CD4-positive, alpha-beta T cell treated with Interferon gamma for 1 hour (primary cell): ENCODE measurements around the gene NUP153.

Experiments used
- DNase-seq: peaks from one replicate; pipeline ENCODE4 v3.0.0-alpha.2; 2020

The NUP153 gene

DNA sequence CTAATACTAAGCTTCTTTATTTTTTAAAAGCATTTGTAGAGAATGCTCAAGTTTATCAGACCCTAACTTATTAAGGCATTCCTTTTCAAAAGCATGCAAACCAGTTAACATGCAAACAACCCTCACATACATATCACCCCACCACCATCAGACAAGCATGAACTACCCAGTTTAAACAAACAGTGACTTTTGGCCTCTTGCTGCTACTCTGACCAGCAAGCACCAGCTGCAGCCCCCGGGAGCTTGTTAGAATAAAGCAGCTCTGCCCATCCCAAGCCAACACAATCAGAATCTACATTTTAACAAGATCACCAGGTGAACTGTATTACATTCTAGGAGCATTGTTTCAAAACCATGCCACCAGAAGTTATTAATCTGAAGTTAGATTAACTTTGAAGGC is 5.9 kb upstream of the NUP153 start:
- no peak for DNase-seq

DNA sequence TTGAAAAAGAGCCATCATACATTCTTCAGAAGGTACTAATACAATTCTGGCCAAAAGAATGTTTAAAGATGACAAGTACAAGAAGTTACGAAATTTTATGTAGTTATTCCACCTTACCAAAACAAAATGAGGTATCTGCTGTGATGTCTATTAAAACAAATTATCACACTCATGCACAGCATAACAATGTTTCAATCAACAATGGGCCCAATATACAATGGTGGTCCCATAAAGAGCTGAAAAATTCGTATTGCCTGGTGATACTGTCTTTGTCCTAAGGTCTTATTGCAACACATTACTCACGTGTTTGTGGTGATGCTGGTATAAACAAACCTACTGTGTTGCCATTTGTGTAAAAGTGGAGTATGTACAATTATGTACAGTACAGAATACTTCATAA is 3.6 kb upstream of the NUP153 start:
- no peak for DNase-seq

DNA sequence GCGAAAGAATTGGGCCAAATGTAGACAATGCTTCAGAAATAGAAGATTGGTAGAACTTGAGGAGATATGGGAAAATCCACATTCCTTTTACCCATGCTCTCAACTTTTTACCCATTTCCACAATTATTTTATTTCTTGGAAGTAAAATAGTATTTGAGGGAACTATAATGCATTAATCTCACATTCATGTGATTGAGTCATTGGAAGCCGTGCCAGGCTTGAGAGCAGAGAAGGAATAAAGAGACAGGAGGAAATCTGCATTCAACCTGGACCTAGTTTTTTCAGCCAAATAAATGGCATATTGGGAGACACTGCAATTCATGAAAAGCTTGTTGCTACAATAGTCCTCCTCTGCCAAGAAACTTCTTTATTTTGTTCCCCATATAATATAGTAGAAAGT is 2.8 kb upstream of the NUP153 start:
- DNase-seq, result no peak

DNA sequence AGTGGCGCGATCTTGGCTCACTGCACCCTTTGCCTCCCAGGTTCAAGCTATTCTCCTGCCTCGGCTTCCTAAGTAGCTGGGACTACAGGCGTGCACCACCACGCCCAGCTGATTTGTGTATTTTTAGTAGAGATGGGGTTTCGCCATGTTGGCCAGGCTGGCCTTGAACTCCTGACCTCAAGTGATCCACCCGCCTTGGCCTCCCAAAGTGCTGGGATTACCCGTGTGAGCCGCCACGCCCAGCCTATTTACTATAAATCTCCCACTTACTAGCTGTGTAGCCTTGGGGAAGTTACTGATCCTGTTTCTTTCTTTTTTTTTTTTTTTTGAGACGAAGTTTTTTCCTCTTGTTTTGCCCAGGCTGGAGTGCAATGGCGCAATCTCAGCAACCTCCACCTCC is 1.3 kb upstream of the NUP153 start:
- DNase-seq, result peak; percentile 28

DNA sequence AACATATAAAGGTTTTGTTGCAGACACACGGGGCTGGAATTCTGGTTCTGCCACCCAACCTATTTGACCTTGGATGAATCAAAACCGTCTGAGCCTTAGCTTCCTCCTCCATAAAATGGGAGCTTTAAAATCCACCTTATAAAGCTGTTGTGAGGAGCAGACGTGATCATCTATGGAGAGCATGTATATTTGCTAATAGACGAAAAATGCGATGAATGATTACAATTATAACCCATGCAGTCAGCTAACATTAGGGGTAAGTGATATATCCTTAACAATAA is 586 bp upstream of the NUP153 start:
- no peak for DNase-seq

DNA sequence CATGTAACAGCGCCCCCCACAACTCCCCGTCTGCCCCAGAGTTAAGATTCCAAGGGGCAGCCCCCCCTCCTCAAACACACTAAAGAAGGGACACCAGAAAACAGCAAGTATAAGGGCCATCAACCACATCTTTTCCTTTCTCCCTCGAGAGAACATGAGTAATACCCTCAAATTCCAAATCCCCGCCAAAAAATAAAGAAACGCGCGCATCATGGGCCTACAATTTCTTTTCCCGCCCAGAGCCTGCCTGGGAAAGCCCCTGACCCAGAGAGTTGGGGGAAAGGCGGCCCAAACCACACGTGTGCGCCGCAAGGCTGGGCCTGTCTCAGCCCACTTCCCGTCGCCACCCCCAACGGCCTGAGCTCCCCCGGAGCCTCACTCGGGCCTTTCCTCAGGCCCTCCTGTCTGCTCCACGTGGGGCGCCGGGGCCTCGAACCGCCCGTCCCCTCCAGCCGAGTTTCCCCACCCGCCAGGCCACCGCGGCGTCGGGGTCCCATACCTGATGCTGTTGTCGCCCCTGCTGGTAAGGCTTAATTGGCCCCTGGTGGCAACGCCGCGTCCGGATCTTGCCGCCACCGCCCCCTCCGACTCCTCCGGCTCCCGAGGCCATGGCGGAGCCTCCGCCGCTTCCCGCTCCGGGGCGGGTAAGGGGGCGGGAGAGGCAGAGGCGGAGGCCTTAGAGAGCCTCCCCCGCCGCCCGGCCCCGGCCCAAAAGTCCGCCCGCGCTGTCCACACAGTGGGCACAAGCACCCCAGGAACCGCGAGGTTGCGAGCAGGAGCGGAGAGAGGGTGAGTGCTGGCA is 746 bp downstream of the NUP153 start:
- DNase-seq, result peak; percentile 90

DNA sequence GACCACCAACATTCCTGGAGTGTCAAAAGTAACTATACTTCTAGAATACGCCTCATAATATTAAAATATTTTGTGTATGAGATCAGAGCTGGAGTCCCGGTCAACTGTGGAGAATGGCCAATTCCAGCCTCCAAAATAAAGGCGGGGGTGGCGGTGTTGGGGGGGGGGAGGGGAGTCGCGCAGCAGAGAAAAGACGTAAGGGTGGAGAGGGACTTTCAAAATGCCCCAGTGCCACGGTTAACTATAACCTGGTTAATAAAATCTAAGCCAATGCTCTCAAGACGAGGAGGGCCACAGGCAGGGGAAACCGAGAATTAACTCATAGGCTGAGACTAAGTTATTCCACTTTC is 1.3 kb downstream of the NUP153 start:
- no peak for DNase-seq

DNA sequence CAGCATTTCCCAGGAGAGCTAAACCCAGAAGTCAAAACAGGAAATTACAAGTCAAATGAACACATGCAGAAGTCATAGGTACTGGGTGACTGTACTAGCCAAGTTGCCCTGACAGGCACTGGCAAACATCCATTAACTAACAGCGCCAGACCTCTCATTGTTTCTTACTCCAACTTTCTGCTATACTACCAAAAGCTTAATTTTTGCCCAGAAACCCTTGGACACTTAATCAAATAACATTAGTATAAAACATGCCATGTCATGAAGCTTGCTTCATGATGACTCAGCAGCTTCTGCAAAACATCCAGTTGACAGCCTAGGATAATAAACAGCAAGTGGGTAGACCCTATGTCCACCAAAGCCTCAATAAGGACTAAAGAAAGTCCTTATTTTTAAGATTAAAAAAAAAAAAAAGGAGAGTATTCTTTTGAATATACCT is 3.5 kb downstream of the NUP153 start:
- DNase-seq, result peak; percentile 28

DNA sequence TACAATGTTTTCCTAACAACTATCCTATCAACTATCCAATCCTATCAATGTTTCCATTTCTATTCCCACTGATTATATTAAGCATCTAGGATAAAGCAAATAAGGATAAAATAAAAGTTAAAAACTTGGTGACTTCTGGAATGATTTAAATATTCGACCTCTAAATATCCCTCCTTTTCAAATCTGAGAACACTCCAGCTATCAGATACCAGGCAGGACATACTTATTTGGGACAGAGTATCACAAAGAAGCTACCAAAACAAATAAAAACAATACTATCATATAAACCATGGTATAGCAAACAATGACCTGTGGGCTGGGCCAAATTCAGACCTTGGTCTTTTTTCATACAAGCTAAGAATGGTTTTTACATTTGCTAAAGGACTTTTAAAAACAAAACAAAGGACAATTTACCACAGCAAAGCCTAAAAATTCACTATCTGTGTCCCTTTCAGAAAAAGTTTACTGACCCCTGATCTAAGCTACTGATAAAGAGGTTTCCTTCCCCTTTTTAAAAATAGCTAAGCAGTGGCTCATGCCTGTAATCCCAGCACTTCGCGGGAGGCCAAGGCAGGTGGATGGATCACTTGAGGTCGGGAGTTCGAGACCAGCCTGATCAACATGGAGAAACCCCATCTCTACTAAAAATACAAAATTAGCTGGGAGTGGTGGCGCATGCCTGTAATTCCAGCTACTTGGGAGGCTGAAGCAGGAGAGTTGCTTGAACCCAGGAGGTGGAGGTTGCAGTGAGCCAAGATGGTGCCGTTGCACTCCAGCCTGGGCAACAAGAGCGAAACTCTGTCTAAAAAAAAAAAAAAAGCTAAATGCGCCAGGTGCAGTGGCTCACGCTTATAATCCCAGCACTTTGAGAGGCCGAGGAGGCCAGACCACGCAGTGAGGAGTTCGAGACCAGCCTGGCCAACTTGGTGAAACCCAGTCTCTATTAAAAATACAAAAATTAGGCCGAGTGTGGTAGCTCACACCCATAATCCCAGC is 6.0 kb downstream of the NUP153 start:
- no peak for DNase-seq

DNA sequence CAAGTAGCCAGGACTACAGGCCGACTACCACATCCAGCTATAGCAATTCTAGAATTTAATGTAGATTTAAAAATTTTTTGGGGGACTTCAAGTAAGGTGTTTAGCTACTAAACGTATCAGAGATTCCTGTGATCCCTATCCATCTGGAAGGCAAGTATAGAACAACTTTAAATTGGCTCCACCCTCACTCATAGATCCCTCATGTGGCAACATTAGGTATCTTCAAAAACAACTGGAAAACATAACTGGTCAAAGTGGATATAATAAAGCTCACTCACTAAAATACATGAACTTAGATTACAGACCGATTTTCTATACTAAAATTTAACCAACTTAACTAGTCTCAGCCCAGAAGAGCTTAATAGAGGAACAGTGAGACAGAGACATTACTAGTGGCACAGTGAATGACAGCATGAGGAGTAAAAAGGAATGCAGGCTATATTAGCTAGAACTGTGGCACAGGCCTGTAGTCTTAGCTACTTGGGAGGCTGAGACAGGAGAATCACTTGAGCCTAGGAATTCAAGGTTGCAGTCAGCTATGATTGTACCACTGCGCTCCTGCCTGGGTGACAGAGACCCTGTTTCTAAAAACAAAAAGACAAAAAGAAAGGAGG is 14.7 kb downstream of the NUP153 start:
- no peak for DNase-seq

DNA sequence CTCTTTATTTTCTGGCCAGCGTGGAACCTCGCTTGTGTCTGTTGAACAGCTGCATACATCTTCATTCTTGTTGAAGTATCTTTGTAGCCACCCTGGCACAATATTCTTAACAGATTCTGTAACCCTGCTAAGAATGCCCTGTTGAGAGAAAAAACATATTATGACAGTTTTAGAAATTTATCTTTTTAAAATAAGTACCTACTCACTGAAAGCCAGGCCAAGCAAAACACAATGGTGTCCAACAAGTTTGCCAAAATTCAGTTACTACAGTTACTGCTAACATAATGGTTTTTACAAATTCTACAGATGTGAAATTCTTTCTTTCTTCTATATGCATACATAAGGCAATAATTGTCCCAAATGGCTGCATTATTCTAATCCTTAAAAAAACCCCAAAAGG is 18.2 kb downstream of the NUP153 start:
- no peak for DNase-seq

DNA sequence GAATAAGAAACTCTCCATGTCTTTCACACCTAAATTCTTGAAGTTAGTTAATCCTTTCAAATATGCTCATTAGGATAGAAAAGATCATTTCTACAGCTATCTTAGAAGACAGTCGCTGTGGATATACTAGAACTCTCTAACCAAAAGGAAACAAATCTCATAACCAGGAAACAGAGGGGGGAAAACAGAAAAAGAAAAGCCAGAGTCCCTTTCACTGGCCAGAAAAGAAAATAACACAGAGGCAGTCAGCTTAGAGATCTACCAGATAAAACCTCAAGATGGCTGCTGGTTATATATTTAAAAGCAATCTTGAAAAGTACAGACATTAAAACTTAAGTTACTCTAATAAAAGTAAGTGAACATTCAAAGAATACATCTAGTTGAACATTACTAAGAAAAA is 19.6 kb downstream of the NUP153 start:
- DNase-seq, result no peak

DNA sequence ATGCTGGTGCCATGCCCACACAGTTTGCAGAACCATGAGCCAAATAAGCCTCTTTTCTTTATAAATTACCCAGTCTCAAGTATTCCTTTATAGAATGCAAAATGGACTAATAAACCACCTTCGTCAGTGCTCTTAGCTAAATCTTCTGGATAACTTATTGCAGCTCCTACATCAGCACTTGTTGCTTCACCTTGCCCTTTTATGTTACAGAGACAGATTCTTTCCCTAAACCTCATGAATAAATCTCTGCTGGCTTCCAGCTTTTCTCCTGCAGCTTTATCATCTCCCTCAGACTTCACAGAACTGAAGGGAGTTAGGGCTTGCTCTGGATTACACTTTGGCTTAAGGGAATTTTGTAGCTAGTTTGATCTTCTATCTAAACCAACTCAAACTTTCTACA is 22.6 kb downstream of the NUP153 start:
- DNase-seq, result no peak

DNA sequence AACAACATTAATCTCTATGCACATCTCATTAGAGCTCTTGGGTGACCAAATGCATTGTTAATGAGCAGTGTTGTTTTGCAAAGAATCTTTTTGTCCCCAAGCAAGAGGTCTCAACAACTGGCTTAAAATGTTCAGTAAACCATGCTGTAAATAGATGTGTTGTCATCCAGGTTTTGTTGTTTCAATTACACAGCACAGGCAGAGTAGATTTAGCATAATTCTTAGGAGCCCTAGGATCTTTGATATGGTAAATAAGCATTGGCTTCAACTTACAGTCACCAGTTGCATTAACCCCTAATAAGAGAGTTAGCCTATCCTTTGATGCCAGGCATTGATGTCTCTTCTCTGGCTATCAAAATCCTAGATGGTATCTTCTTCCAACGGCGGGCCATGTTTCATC is 23.3 kb downstream of the NUP153 start:
- DNase-seq, result no peak

DNA sequence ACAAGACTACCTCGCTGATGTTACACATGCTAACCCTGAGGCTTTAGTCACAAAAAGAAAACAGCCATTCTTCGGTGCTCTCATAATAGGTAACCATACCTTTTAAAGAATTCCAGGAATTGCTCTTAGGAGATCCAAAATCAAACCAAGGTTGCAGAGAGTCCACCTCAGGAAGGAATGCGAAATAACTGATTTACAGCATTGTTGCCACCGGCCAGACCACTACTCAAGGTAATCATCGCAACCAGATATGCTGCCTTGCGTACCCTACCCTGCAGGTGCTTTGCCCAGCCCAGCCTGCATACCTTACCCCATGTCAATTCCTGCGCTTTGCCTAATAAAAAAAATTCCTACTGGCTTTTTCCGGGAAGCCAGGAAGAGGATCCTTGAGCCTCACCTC is 27.0 kb downstream of the NUP153 start:
- DNase-seq, result no peak

DNA sequence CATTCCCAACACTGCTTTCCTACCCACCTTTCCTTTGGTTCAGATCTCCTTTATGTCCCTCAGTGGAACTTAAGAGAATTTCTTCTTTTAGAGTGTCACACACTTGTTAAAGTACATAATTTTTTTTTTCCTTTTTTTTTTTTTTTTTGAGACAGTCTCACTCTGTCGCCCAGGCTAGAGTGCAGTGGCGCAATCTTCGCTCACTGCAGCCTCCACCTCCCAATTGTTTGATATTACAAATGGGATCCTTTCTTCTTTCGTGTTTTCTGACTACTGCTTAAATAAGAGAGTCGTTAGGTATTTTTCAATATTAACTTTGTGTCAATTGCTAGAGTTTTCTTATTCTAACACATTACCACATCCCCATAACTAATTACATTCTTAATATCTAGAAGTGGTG is 29.1 kb downstream of the NUP153 start:
- DNase-seq, result no peak

DNA sequence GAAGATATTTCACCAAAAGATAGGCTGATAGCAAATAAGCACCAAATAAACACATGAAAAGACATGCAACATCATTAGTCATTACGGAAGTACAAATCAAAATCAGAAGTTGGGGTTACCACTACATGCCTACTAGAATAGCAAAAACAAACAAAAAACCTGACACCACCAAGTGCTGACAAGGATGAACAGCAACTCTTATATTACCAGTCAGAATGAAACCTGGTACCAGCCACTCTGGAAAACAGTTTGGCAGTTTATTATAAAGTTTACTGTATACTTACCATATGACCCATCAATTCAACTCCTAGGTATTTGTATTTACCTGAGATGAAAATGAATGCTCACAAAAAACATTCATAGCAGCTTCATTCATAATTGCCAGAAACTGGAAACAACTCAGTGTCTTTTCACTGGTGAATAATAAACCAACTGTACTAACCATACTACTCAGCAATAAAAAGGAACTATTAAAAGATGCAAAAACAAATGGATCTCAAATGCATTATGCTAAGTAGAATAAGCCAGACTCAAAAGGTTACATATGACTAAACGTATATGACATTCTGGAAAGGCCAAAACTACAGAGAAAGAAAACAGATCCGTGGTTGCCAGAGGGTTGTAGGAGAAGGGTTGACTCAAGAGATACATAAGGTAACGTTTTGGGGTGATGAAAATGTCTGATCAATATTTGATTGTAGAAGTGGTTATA is 33.0 kb downstream of the NUP153 start:
- no peak for DNase-seq

DNA sequence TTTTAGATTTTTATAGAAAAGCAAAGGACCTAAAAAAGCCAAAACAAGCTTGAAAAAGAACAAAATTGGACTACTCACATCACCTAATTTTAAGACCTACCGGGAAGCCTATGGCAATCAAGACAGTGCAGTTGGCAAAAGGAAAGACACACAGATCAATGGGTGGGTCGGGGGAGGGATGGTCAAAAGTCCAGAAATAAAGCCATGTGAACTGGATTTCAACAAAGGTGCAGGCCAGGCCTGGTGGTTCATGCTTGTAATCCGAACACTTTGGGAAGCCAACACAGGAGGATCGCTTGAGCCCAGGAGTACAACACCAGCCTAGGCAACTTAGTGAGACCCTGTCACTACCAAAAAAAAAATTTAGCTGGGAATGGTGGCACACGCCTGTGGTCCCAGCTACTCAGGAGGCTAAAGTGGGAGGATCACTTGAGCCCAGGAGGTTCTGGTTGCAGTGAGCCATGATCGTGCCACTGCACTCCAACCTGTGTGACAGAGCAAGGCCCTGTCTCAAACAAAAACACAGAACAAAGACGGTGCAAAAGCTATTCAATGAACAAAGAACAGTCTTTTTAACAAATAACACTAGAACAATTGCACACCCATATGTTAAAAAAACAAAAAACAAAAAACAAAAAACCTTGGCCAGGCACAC is 34.5 kb downstream of the NUP153 start:
- no peak for DNase-seq

DNA sequence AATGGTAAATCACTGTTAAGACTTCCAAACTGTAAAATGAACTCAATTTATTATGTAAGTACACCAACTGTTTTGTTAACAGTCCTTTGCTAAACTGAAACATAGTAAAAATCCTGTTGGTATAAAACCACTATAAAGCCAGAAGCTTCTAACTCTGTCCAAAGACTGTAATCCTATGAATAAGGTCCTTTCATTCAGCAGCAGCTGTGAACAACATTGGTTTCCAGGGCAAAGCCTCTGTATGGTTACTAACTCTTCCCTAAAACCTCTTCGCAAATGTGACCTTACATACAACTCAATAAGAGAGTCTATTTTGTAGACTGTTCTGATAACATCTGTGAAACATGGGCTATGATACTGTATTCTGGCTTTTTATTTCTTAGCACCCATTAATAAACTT is 40.1 kb downstream of the NUP153 start:
- DNase-seq, result no peak

DNA sequence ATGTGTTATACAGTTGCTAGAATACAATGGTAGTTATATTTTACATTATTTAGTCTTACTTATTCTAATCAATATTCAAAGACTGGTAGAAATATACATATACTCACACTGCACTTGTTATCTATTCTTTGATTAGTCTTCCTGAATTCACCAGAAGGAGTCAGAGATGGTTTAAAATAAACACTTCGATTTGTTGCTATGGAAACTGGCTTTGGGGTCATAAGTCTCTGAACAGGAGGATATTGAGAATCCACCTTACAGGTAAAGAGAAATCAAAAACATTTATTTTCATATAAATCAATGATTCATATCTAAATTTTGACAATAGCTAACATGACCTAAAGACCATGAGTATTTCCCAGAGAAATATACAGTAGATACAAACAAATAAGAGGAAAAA is 41.6 kb downstream of the NUP153 start:
- no peak for DNase-seq

DNA sequence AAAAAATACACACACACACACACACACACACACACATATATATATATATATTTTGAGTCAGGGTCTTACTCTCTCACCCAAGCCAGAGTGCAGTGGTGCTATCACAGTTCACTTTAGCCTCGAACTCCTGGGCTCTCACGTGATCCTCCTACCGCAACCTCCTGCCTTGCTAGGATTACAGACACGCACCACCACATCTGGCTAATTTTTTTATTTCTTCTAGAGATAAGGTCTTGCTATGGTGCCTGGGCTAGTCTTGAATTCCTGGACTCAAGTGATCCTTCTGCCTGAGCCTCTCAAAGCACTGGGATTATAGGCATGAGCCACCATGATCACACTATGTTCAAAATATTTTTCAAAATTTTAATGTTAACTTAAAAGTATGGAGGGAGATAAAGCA is 43.5 kb downstream of the NUP153 start:
- DNase-seq, result no peak

DNA sequence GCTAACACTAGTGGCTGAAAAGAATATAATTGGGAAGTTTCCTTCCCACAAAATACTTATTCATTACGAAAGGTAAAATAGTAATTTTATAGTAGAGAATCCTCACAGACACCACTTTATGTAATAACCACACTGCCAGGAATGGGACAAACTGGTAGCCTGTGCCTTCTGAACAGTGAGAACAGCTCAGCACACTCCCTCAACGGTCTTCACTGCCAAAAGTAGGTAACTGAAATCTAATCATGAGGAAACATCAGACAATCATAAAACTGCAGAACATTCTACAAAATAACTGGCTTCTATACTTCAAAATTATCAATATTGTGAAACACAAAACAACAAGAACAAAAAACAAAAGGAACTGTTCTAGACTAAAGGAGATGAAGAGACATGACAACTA is 44.1 kb downstream of the NUP153 start:
- no peak for DNase-seq

DNA sequence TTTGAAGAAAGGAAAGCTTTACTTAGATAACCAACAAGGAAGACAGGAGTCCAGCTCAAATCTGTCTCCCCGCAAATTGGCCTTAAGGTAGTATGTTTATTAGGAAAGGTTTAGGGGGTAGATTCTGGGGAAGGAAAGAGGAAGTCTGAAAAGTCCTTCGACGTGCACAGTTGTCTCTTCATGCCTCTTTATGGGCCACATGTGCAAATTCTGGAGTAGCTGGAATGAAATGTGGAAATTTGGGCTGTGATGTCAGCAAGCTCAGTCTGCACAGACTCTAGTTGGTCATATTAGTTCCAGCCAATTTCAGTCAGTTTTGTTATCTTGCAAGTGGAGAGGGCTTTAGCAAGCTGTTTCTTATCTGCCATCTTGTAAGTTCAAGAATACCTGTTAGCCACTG is 50.1 kb downstream of the NUP153 start:
- DNase-seq, result no peak
